KMS-11 (cell line): ENCODE data around the gene CYB5R4.
"Not testable (repeated sequence)": the region's sequence is repeated elsewhere in the genome, so short reads cannot be mapped to it uniquely, and the experiment has no call there.

ENCODE experiments used
- H2AFZ ChIP-seq: fragments of 200-600 bp; sonication (generic); 2 replicates; pipeline ENCODE4 v1.6.1; 2016; ENCODE audit warnings: antibody characterized with exemption, mixed run types, low read depth
- H3K27ac ChIP-seq: fragments of 200-600 bp; sonication (generic); 2 replicates; pipeline ENCODE4 v1.6.1; 2016; ENCODE audit warnings: mild to moderate bottlenecking, mixed run types
- H3K27me3 ChIP-seq: fragments of 200-600 bp; sonication (generic); 2 replicates; pipeline ENCODE4 v1.6.1; 2017; ENCODE audit warnings: mild to moderate bottlenecking, low read depth, mixed run types, moderate library complexity; ENCODE audit not compliant: insufficient read depth
- H3K36me3 ChIP-seq: fragments of 200-600 bp; sonication (generic); 2 replicates; pipeline ENCODE4 v1.6.1; 2017; ENCODE audit warnings: mild to moderate bottlenecking, mixed run types; ENCODE audit not compliant: insufficient read depth
- H3K4me1 ChIP-seq: fragments of 200-600 bp; sonication (generic); 2 replicates; pipeline ENCODE4 v1.6.1; 2016; ENCODE audit warnings: mild to moderate bottlenecking, low read depth, mixed run types; ENCODE audit not compliant: poor library complexity, severe bottlenecking
- H3K4me2 ChIP-seq: fragments of 200-600 bp; sonication (generic); 2 replicates; pipeline ENCODE4 v1.7.0; 2016; ENCODE audit warnings: mild to moderate bottlenecking, mixed run types
- H3K4me3 ChIP-seq: fragments of 200-600 bp; sonication (generic); IDR thresholded peaks from 2 replicates; pipeline ENCODE4 v1.6.1; 2017; ENCODE audit warnings: low read depth, low read length, mixed read lengths; ENCODE audit not compliant: insufficient read depth
- H3K79me2 ChIP-seq: fragments of 200-600 bp; sonication (generic); 2 replicates; pipeline ENCODE4 v1.6.1; 2016; ENCODE audit warnings: low read depth, mixed run types; ENCODE audit not compliant: insufficient read depth
- H3K9ac ChIP-seq: fragments of 200-600 bp; sonication (generic); 2 replicates; pipeline ENCODE4 v1.6.1; 2016; ENCODE audit warnings: mild to moderate bottlenecking, mixed run types
- H4K20me1 ChIP-seq: fragments of 200-600 bp; sonication (generic); 2 replicates; pipeline ENCODE4 v1.6.1; 2016; ENCODE audit warnings: mild to moderate bottlenecking, mixed run types; ENCODE audit not compliant: insufficient read depth
- CTCF ChIP-seq: fragments of 200-600 bp; sonication (generic); conservative IDR thresholded peaks from 2 replicates; pipeline ENCODE4 v1.6.1; 2017; ENCODE audit warnings: low read depth, mild to moderate bottlenecking, antibody characterized with exemption, low read length, moderate library complexity, mixed read lengths

The CYB5R4 gene

GRCh38 chr6:83917001-83917400 is 57.5 kb downstream of the CYB5R4 start:
- TF ChIP-seq CTCF: no peak
- Histone ChIP-seq H3K4me1 (no peaks in the 10 kb centered on the region), H3K9ac (no peak overlapping the region), H3K27ac (no peak overlapping the region), H3K36me3 (no peaks in the 10 kb centered on the region), H3K79me2 (no peaks in the 10 kb centered on the region), H3K4me2 (no peak overlapping the region), H3K4me3 (no peak overlapping the region), H4K20me1 (no peaks in the 10 kb centered on the region), H3K27me3 (no peaks in the 10 kb centered on the region), H2AFZ (no peak overlapping the region)

GRCh38 chr6:83920017-83920416 is 60.5 kb downstream of the CYB5R4 start:
- Histone ChIP-seq H3K36me3 (no peaks in the 10 kb centered on the region), H3K4me2 (no peak overlapping the region), H3K27me3 (no peaks in the 10 kb centered on the region), H3K79me2 (no peaks in the 10 kb centered on the region), H3K9ac (no peak overlapping the region), H3K4me3 (no peak overlapping the region), H2AFZ (no peak overlapping the region), H3K27ac (no peak overlapping the region), H3K4me1 (no peaks in the 10 kb centered on the region), H4K20me1 (no peaks in the 10 kb centered on the region)
- no peak for TF ChIP-seq CTCF

- H3K4me3 ChIP-seq: no peak overlapping the region
- H4K20me1 ChIP-seq: no peaks in the 10 kb centered on the region
- no peak for TF ChIP-seq CTCF
- H2AFZ ChIP-seq: no peak overlapping the region
- no peak overlapping the region for H3K27ac ChIP-seq
- H3K79me2 ChIP-seq: no peaks in the 10 kb centered on the region
- no peaks in the 10 kb centered on the region for H3K4me1 ChIP-seq
- H3K9ac ChIP-seq: no peak overlapping the region
- H3K4me2 ChIP-seq: no peak overlapping the region
- H3K36me3 ChIP-seq: no peaks in the 10 kb centered on the region
- H3K27me3 ChIP-seq: no peaks in the 10 kb centered on the region
These were observed 61.8 kb downstream of the CYB5R4 start for GRCh38 chr6:83921315-83921714.

GRCh38 chr6:83927470-83927869 is 68.0 kb downstream of the CYB5R4 start:
- no peak overlapping the region for H3K9ac ChIP-seq
- no peak overlapping the region for H2AFZ ChIP-seq
- no peak overlapping the region for H3K4me2 ChIP-seq
- no peaks in the 10 kb centered on the region for H3K79me2 ChIP-seq
- TF ChIP-seq CTCF: no peak
- no peak overlapping the region for H3K27ac ChIP-seq
- no peaks in the 10 kb centered on the region for H3K27me3 ChIP-seq
- H3K4me1 ChIP-seq: no peaks in the 10 kb centered on the region
- no peaks in the 10 kb centered on the region for H4K20me1 ChIP-seq
- H3K36me3 ChIP-seq: no peaks in the 10 kb centered on the region
- no peak overlapping the region for H3K4me3 ChIP-seq

GRCh38 chr6:83928286-83928685 is 68.8 kb downstream of the CYB5R4 start:
- H4K20me1 ChIP-seq: no peaks in the 10 kb centered on the region
- no peaks in the 10 kb centered on the region for H3K27me3 ChIP-seq
- H3K4me2 ChIP-seq: no peak overlapping the region
- TF ChIP-seq CTCF: no peak
- H3K4me3 ChIP-seq: no peak overlapping the region
- H3K79me2 ChIP-seq: no peaks in the 10 kb centered on the region
- H3K4me1 ChIP-seq: no peaks in the 10 kb centered on the region
- no peaks in the 10 kb centered on the region for H3K36me3 ChIP-seq
- no peak overlapping the region for H3K9ac ChIP-seq
- H3K27ac ChIP-seq: no peak overlapping the region
- H2AFZ ChIP-seq: no peak overlapping the region

- not testable (repeated sequence) for H3K4me2 ChIP-seq, H3K36me3 ChIP-seq, H3K4me3 ChIP-seq, H3K27ac ChIP-seq, H2AFZ ChIP-seq, H3K27me3 ChIP-seq, H3K9ac ChIP-seq, H3K4me1 ChIP-seq, H4K20me1 ChIP-seq, H3K79me2 ChIP-seq
These were observed 86.8 kb downstream of the CYB5R4 start for GRCh38 chr6:83946201-83946833.
